SU-DHL-6 (cell line): ENCODE data around the gene NDUFB11.

Experiments used
- CTCF ChIP-seq: fragments of 200-600 bp; sonication (generic); IDR thresholded peaks from one replicate; pipeline ENCODE4 v1.5.1; 2017; ENCODE audit warnings: antibody characterized with exemption, mild to moderate bottlenecking, low read length, moderate library complexity; ENCODE audit not compliant: insufficient read depth, poor library complexity, severe bottlenecking
- EZH2phosphoT487 ChIP-seq: fragments of 200-600 bp; sonication (generic), shearing (Covaris generic); conservative IDR thresholded peaks from 2 replicates; pipeline ENCODE4 v1.6.1; 2018; ENCODE audit warnings: mild to moderate bottlenecking, antibody characterized with exemption, low read length, moderate library complexity, mixed read lengths

GRCh38 chrX:47158781-47159180 is 14.3 kb upstream of the NDUFB11 start:
- TF ChIP-seq CTCF (no peak), EZH2phosphoT487 (no peak)
